ENCODE data around the gene HIPK2. TPM values are rescaled to one million over a fixed set of nuclear protein-coding genes. Genes with fewer than 3 reads are reported as not detected.

Gene HIPK2
- total RNA-seq, 4 donors from 2014 or later, result 13.6 to 21.8 (median 18.2) TPM

- peaks cover 47% of the 10 kb centered on the region for H3K36me3 ChIP-seq
- no peaks in the 10 kb centered on the region for H3K4me1 ChIP-seq
- H3K9me3 ChIP-seq, result no peaks in the 10 kb centered on the region
- TF ChIP-seq POLR2A (IDR thresholded peaks at IDR 0.05) (no peak), POLR2AphosphoS5 (IDR thresholded peaks at IDR 0.05) (no peak), CTCF (IDR thresholded peaks at IDR 0.05) (no peak), EP300 (IDR thresholded peaks at IDR 0.05) (no peak)
- WGBS, result 93% methylated on average over 35 of the region's 38 CpGs
- H3K27me3 ChIP-seq, result no peaks in the 10 kb centered on the region
- no peak for DNase-seq (ENCODE audit: low spot score in 2 of 2)
- no peak overlapping the region for H3K4me3 ChIP-seq
- H3K27ac ChIP-seq, result no peak overlapping the region
These were observed 205.0 kb downstream of the HIPK2 start for GRCh38 chr7:139572704-139573385.

GRCh38 chr7:139572071-139572470, 205.7 kb downstream of the HIPK2 start:
- WGBS, result 95% methylated on average over 15 of the region's 15 CpGs
- Histone ChIP-seq H3K4me1 (no peaks in the 10 kb centered on the region), H3K27ac (no peak overlapping the region), H3K36me3 (peaks cover 43% of the 10 kb centered on the region), H3K9me3 (no peaks in the 10 kb centered on the region), H3K4me3 (no peak overlapping the region), H3K27me3 (no peaks in the 10 kb centered on the region)
- no peak for TF ChIP-seq POLR2AphosphoS5 (IDR thresholded peaks at IDR 0.05)
- no peak for DNase-seq (ENCODE audit: low spot score in 2 of 2)

- no peak for TF ChIP-seq EP300 (IDR thresholded peaks at IDR 0.05)
- TF ChIP-seq POLR2A (IDR thresholded peaks at IDR 0.05), result no peak
- no peak for TF ChIP-seq CTCF (IDR thresholded peaks at IDR 0.05)
- no peak for TF ChIP-seq POLR2AphosphoS5 (IDR thresholded peaks at IDR 0.05)
- 96% methylated on average over 20 of the region's 20 CpGs for WGBS
- H3K27ac ChIP-seq, result no peak overlapping the region
- H3K27me3 ChIP-seq, result no peaks in the 10 kb centered on the region
- H3K4me3 ChIP-seq, result no peak overlapping the region
- H3K36me3 ChIP-seq, result peaks cover 43% of the 10 kb centered on the region
- no peak for DNase-seq (ENCODE audit: low spot score in 2 of 2)
- no peaks in the 10 kb centered on the region for H3K4me1 ChIP-seq
- H3K9me3 ChIP-seq, result no peaks in the 10 kb centered on the region
These were observed 206.1 kb downstream of the HIPK2 start for GRCh38 chr7:139571651-139572050.

- peak in 1 of 2 donors; percentile 65 for DNase-seq (ENCODE audit: low spot score in 2 of 2)
- Histone ChIP-seq H3K4me1 (no peaks in the 10 kb centered on the region), H3K9me3 (no peaks in the 10 kb centered on the region), H3K4me3 (no peak overlapping the region), H3K27ac (no peak overlapping the region), H3K27me3 (no peaks in the 10 kb centered on the region), H3K36me3 (peaks cover 41% of the 10 kb centered on the region)
- whole genome bisulfite sequencing, result 88% methylated on average over 20 of the region's 20 CpGs
- TF ChIP-seq EP300 (IDR thresholded peaks at IDR 0.05) (no peak), POLR2AphosphoS5 (IDR thresholded peaks at IDR 0.05) (no peak)
These were observed 206.6 kb downstream of the HIPK2 start for GRCh38 chr7:139571190-139571589.

- no peaks in the 10 kb centered on the region for H3K4me1 ChIP-seq
- H3K9me3 ChIP-seq, result no peaks in the 10 kb centered on the region
- no peaks in the 10 kb centered on the region for H3K27me3 ChIP-seq
- H3K36me3 ChIP-seq, result peaks cover 35% of the 10 kb centered on the region
- peak in 1 of 2 donors; percentile 18 for DNase-seq (ENCODE audit: low spot score in 2 of 2)
- H3K4me3 ChIP-seq, result no peak overlapping the region
- 90% methylated on average over 5 of the region's 5 CpGs for WGBS
- no peak for TF ChIP-seq EP300 (IDR thresholded peaks at IDR 0.05)
- TF ChIP-seq POLR2A (IDR thresholded peaks at IDR 0.05), result no peak
- no peak for TF ChIP-seq POLR2AphosphoS5 (IDR thresholded peaks at IDR 0.05)
- TF ChIP-seq CTCF (IDR thresholded peaks at IDR 0.05), result no peak
- no peak overlapping the region for H3K27ac ChIP-seq
These were observed 207.2 kb downstream of the HIPK2 start for GRCh38 chr7:139570626-139571025.

- H3K4me3 ChIP-seq, result no peak overlapping the region
- H3K36me3 ChIP-seq, result peaks cover 30% of the 10 kb centered on the region
- no peak for TF ChIP-seq EP300 (IDR thresholded peaks at IDR 0.05)
- no peak for TF ChIP-seq POLR2AphosphoS5 (IDR thresholded peaks at IDR 0.05)
- no peak for TF ChIP-seq POLR2A (IDR thresholded peaks at IDR 0.05)
- no peaks in the 10 kb centered on the region for H3K4me1 ChIP-seq
- H3K27ac ChIP-seq, result no peak overlapping the region
- no peaks in the 10 kb centered on the region for H3K9me3 ChIP-seq
- peak in 1 of 2 donors; percentile 35 for DNase-seq (ENCODE audit: low spot score in 2 of 2)
- no peaks in the 10 kb centered on the region for H3K27me3 ChIP-seq
- 81% methylated on average over 6 of the region's 8 CpGs for WGBS
These were observed 207.7 kb downstream of the HIPK2 start for GRCh38 chr7:139570119-139570518.
